DMS 273 treated with DMSO at 0.1 percent for 48 hours (cell line): ENCODE measurements around the gene BAHCC1.

Source experiments
- DNase-seq: peaks from one replicate; lab custom pipeline; 2025; lab: John Stamatoyannopoulos, UW

Gene BAHCC1

DNA sequence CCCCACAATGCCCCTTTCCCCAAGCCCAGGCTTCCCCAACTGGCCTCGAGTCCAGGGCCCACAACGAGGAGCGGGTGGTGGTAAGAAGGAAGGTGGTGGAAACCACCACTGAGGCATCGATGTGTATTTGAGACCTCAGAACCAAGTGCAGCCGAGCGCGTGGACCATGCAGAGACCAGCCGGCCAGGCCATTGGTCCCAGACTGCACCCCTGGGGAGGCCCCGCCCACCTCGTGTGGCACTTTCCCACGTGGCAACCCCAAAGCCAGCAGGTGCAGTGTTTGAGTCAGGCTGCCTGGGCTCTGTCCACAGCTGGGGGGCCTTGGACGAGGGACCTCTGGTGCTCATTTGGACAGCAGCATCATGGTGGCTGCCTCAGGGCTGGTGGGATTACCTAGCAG, 28.1 kb upstream of the BAHCC1 start:
- DNase-seq: no peak

- no peak for DNase-seq
These were observed 26.9 kb upstream of the BAHCC1 start for GRCh38 chr17:81368161-81369022.

DNA sequence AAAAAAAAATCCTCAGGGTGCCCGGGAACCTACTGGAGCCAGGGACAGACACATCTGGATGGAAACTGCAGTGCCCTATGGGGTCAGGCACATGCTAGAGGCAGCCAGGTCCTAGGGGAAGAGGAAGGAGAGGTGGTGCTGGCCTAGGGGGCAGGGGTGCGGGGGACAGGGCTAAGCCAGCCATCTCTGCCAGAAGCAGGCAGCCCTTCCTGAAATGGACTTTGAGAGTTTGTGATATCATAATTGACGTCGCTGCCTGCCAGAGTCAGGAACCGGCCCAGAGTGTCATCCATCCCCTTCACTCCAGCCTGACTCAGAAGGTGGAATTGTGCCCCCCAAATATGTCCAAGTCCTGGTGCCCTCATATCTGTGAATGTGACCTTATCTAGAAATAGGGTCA, 25.0 kb upstream of the BAHCC1 start:
- no peak for DNase-seq

GRCh38 chr17:81371910-81372760, 23.1 kb upstream of the BAHCC1 start:
- no peak for DNase-seq

- no peak for DNase-seq
These were observed 21.6 kb upstream of the BAHCC1 start for GRCh38 chr17:81373536-81374160.

DNA sequence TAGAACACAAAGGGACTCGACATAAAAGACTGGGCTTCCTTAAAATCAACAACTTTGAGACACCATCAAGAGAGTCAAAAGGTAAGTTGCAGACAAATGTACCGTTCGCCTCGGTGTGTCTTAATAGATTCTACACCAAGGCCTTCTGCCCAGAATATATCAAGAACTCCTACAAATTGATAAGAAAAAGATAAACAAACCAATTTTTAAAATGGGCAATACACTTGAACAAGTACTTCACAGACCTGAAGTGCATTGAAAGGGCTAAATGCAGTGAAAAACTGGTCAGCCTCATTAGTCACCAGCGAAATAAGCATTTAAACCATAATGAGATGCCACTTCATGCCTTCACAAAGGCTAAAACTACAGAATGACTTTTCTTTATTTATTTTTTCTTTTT, 20.4 kb upstream of the BAHCC1 start:
- no peak for DNase-seq

DNA sequence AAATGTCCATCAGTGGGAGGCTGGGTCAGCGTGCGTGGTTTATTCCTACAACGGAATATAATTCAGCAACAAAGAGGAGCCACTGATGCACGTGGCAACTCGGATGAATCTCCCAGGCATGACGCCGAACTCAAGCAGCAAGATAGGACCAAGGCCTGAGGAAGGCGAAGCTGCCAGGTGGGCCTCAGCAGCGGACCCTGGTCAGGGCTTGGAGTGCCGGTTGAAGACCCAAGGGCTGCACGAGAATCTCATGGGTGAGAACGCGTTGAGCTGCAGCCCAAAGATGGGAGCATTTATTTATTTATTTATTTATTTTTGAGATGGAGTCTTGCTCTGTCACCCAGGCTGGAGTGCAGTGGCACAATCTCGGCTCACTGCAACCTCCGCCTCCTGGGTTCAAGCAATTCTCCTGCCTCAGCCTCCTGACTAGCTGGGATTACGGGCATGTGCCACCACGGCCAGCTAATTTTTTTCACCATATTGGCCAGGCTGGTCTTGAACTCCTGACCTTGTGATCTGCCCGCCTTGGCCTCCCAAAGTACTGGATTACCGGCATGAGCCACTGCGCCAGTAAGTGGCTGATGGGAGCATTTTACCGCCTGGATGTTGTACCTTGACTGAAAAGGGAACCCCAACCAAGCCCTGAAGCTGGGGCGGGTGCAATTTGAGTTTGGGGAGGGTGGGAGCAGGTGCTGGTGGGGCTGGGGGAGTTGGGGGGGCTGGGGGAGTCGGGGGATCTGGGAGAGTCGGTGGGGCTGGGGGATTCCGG, 18.1 kb upstream of the BAHCC1 start:
- DNase-seq: no peak

- DNase-seq: no peak
These were observed 16.2 kb upstream of the BAHCC1 start for GRCh38 chr17:81378941-81379511.

- no peak for DNase-seq
These were observed 15.7 kb upstream of the BAHCC1 start for GRCh38 chr17:81379523-81379942.

DNA sequence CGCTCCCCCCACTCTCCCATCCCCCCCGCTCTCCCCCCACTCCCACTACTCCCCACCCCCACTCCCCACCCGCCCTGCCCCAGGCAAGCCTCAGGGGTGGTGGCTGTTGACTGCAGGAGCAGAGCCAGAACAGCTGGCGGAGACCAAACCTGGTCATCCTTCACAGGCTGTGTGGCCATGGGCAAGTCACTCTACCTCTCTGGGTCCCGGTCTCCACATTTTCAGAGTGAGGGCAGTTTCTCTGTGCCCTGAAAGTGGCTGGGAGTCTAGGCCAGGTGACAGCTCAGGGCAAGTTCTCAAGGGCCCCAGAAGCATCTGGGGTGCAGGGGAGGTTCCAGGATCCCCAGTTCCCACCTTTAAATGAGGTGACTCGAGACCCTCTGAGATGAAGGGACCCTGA, 15.1 kb upstream of the BAHCC1 start:
- no peak for DNase-seq

DNA sequence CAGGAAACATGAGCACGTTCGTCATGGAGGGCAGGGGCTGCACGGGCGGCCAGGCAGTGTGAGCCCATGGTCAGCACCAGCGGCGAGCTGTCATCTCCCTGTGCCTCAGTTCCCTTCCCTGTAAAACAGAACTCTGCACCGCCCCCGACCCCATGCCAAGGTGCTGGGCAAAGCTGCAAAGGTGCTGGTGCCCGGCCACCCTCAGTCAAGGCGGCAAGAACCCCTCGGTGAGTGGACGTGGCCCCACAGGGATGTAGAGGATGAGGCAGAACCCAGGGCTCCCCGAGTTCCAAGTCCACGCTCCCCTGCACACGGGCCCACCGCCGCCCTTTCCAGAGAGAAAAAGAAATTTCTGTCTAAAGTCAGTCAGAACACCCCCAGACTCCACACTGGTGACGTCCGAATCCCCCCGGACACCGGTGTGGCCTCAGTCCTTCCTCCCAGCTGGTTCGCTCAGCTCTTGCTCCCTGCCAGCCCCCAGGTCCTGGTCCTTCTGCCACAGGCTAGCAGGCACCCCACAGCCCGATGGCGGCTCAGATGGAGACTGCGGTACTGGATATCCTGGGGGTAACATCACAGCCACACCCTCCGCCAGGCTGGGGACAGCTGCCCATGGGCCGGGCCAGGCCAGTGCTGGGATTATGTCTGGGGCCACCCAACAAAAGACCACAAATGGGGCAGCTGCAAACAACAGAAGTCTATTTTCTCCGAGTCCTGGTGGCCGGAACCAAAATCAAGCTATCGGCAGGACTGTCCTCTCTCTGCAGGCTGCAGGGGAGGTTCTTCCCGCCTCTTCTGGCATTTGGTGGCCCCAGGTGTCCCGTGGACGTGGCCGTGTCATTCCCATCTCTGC, 14.4 kb upstream of the BAHCC1 start:
- DNase-seq: no peak

- DNase-seq: no peak
These were observed 13.4 kb upstream of the BAHCC1 start for GRCh38 chr17:81381632-81382577.

DNA sequence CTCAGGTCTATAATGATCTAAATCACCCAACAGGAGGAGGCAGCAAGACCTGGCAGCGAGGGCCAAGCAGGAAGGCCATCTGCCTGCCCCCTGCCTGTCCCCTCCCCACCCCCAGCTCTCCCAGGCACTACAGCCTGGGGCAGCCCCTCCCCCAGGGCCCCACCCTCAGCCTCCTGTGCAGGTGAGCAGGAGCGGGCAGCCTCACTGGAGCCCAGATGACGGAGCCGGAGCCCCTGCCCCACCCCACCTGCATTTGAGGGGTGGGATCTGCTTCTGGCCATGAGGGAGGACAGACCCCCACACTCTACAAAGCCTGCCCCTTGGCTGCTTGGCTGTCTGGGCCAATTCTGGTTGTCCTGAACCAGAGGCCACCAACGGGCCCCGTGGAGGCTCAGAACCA, 12.4 kb upstream of the BAHCC1 start:
- no peak for DNase-seq

GRCh38 chr17:81383504-81384421, 11.5 kb upstream of the BAHCC1 start:
- no peak for DNase-seq

GRCh38 chr17:81384929-81385319, 10.3 kb upstream of the BAHCC1 start:
- DNase-seq: no peak

- DNase-seq: no peak
These were observed 9.7 kb upstream of the BAHCC1 start for GRCh38 chr17:81385320-81386111.

GRCh38 chr17:81386141-81386645, 9.1 kb upstream of the BAHCC1 start:
- DNase-seq: no peak
